Cardiac muscle cell (in vitro differentiated cells and primary cell): ENCODE data around the gene LAIR2. TPM values are rescaled to one million over a fixed set of nuclear protein-coding genes. Genes with fewer than 3 reads are reported as not detected.
A peak's percentile ranks its signal among the peaks of the same experiment; 100 is the strongest.

Experiments
- DNase-seq, 2 donors: peaks; one replicate each; pipeline versions ENCODE4 v3.0.0 to v3.0.0-alpha.2; 2010 to 2017; ENCODE audit warnings: low read depth in 1 of 2, low spot score in 1 of 2
- H3K27ac ChIP-seq: fragments of 200-600 bp; sonication (generic); 2 replicates; pipeline ENCODE4 v1.5.1; 2016
- H3K27me3 ChIP-seq: fragments of 200-600 bp; sonication (generic); 2 replicates; pipeline ENCODE4 v1.6.0; 2016; ENCODE audit warnings: control low read depth
- H3K36me3 ChIP-seq: fragments of 200-600 bp; sonication (generic); 2 replicates; pipeline ENCODE4 v1.5.1; 2016; ENCODE audit warnings: control low read depth
- H3K4me1 ChIP-seq: fragments of 200-600 bp; sonication (generic); 2 replicates; pipeline ENCODE4 v1.8.1; 2017; ENCODE audit warnings: low read depth, mild to moderate bottlenecking, mixed run types
- H3K4me3 ChIP-seq: fragments of 200-600 bp; sonication (generic); 2 replicates; pipeline ENCODE4 v1.5.1; 2016; ENCODE audit warnings: mild to moderate bottlenecking
- H3K9me3 ChIP-seq: fragments of 200-600 bp; sonication (generic); 2 replicates; pipeline ENCODE4 v1.5.1; 2017; ENCODE audit warnings: low read depth, mild to moderate bottlenecking, control low read depth
- polyA plus RNA-seq: library from polyadenylated mRNA; unstranded; fragments of >200 nt; fragmentation: Nextera tagmentation; extraction: Ambion mirVana; gene quantifications from 2 replicates; pipeline ENCODE4 v1.2.1, GENCODE V29; 2016
- total RNA-seq: library from RNA; depleted of rRNA; stranded (reverse); fragments of >200 nt; gene quantifications from 2 replicates; pipeline ENCODE4 v1.2.3, GENCODE V29; 2016
- TF ChIP-seq, protein P1 (sequence below): IDR thresholded peaks from 2 replicates; pipeline ENCODE4 v1.5.1; 2012; ENCODE audit warnings: low read depth, mild to moderate bottlenecking, low read length

Gene LAIR2
- total and polyA plus RNA-seq, 2 experiments from 2014 or later = not detected

- no peak for DNase-seq
- H3K27me3 ChIP-seq = no peaks in the 10 kb centered on the region
- H3K9me3 ChIP-seq = no peaks in the 10 kb centered on the region
- TF ChIP-seq, protein P1, sequence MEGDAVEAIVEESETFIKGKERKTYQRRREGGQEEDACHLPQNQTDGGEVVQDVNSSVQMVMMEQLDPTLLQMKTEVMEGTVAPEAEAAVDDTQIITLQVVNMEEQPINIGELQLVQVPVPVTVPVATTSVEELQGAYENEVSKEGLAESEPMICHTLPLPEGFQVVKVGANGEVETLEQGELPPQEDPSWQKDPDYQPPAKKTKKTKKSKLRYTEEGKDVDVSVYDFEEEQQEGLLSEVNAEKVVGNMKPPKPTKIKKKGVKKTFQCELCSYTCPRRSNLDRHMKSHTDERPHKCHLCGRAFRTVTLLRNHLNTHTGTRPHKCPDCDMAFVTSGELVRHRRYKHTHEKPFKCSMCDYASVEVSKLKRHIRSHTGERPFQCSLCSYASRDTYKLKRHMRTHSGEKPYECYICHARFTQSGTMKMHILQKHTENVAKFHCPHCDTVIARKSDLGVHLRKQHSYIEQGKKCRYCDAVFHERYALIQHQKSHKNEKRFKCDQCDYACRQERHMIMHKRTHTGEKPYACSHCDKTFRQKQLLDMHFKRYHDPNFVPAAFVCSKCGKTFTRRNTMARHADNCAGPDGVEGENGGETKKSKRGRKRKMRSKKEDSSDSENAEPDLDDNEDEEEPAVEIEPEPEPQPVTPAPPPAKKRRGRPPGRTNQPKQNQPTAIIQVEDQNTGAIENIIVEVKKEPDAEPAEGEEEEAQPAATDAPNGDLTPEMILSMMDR = no peak
- no peak overlapping the region for H3K4me3 ChIP-seq
- no peak overlapping the region for H3K27ac ChIP-seq
- peaks cover 44% of the 10 kb centered on the region for H3K36me3 ChIP-seq
- H3K4me1 ChIP-seq = no peaks in the 10 kb centered on the region
Measured at GRCh38 chr19:54460230-54461005, 42.2 kb upstream of the LAIR2 start.

DNA sequence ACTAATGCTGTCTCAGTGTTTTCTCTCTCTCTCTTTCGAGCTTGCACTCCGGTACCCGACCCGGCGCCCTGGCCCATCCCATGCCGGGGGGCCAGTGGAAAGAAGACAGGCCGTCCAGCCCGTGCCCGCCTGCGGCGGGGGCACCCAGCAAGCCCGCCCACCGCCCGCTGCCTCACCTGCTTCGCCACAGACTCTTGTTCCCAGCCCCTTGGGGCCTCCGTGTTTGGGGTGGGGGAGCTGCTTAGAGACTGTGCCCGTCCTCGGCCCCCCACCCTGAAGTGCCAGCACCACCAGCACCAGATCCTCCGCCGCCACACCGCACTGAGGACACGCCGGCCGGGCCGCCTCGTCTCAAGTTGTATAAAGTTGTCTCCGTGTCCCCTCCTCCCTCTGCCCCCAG, 41.4 kb upstream of the LAIR2 start:
- DNase-seq = no peak
- Histone ChIP-seq H3K27ac (no peak overlapping the region), H3K27me3 (no peaks in the 10 kb centered on the region), H3K9me3 (no peaks in the 10 kb centered on the region), H3K36me3 (peaks cover 37% of the 10 kb centered on the region), H3K4me3 (no peak overlapping the region), H3K4me1 (no peaks in the 10 kb centered on the region)
- TF ChIP-seq, protein P1 = no peak

GRCh38 chr19:54461613-54462012, 41.0 kb upstream of the LAIR2 start:
- H3K27me3 ChIP-seq = no peaks in the 10 kb centered on the region
- DNase-seq = peak in 1 of 2 donors; percentile 46
- TF ChIP-seq, protein P1 = no peak
- H3K27ac ChIP-seq = no peak overlapping the region
- no peak overlapping the region for H3K4me3 ChIP-seq
- no peaks in the 10 kb centered on the region for H3K9me3 ChIP-seq
- H3K4me1 ChIP-seq = no peaks in the 10 kb centered on the region
- peaks cover 33% of the 10 kb centered on the region for H3K36me3 ChIP-seq

GRCh38 chr19:54462047-54462654, 40.5 kb upstream of the LAIR2 start:
- no peaks in the 10 kb centered on the region for H3K27me3 ChIP-seq
- no peak for DNase-seq
- H3K4me3 ChIP-seq = no peak overlapping the region
- H3K36me3 ChIP-seq = peaks cover 30% of the 10 kb centered on the region
- TF ChIP-seq, protein P1 = no peak
- no peaks in the 10 kb centered on the region for H3K9me3 ChIP-seq
- no peaks in the 10 kb centered on the region for H3K4me1 ChIP-seq
- H3K27ac ChIP-seq = peak overlapping the region; percentile 79

GRCh38 chr19:54462655-54463530, 39.7 kb upstream of the LAIR2 start:
- H3K36me3 ChIP-seq = peaks cover 22% of the 10 kb centered on the region
- H3K27ac ChIP-seq = peak overlapping the region; percentile 79
- H3K4me1 ChIP-seq = no peaks in the 10 kb centered on the region
- H3K9me3 ChIP-seq = no peaks in the 10 kb centered on the region
- TF ChIP-seq, protein P1 = peak; percentile 25
- H3K4me3 ChIP-seq = peak overlapping the region; percentile 62
- DNase-seq = peak; percentile 64 to 81
- no peaks in the 10 kb centered on the region for H3K27me3 ChIP-seq
